Esophagus (tissue), 2 donors: ENCODE measurements around the gene DMAC1. TPM values are rescaled to one million over a fixed set of nuclear protein-coding genes. Genes with fewer than 3 reads are reported as not detected.

Experiments
- H3K27ac ChIP-seq, 2 donors: one replicate each; pipeline ENCODE4 v1.5.1; 2013; ENCODE audit warnings: low read depth in 2 of 2, mild to moderate bottlenecking in 2 of 2, inconsistent platforms in 1 of 2, low read length in 1 of 2, moderate library complexity in 1 of 2
- H3K27me3 ChIP-seq, 2 donors: one replicate each; pipeline ENCODE4 v1.6.1; 2013; ENCODE audit warnings: low read length in 2 of 2, control low read depth in 1 of 2, mild to moderate bottlenecking in 1 of 2; ENCODE audit not compliant: insufficient read depth in 2 of 2, control insufficient read depth in 1 of 2
- H3K36me3 ChIP-seq, 2 donors: one replicate each; pipeline ENCODE4 v1.6.1; 2013; ENCODE audit warnings: low read length in 1 of 2; ENCODE audit not compliant: control insufficient read depth in 2 of 2, insufficient read depth in 2 of 2
- H3K4me1 ChIP-seq, 2 donors: one replicate each; pipeline ENCODE4 v1.6.1; 2013; ENCODE audit warnings: low read length in 1 of 2; ENCODE audit not compliant: control insufficient read depth in 2 of 2, insufficient read depth in 2 of 2
- H3K4me3 ChIP-seq, 2 donors: one replicate each; pipeline ENCODE4 v1.5.1; 2013; ENCODE audit warnings: low read length in 2 of 2, mild to moderate bottlenecking in 2 of 2, low read depth in 1 of 2, moderate library complexity in 1 of 2
- H3K9me3 ChIP-seq, 2 donors: one replicate each; pipeline ENCODE4 v1.6.1; 2013; ENCODE audit warnings: mild to moderate bottlenecking in 2 of 2, low read depth in 1 of 2, low read length in 1 of 2, moderate library complexity in 1 of 2; ENCODE audit not compliant: control insufficient read depth in 2 of 2, insufficient read depth in 1 of 2
- WGBS, 2 donors: extraction: QIAGEN DNeasy Blood & Tissue Kit; methylation state at CpG; one replicate each; pipeline ENCODE4 v1.1.7; 2013; 5-methylcytosine and 5-hydroxymethylcytosine counted together
- polyA plus RNA-seq, 2 donors: library from polyadenylated mRNA; stranded (reverse); fragments of 200-250 nt; gene quantifications; one replicate each; pipeline ENCODE4 v1.2.3, GENCODE V29; 2013
- donor health status: healthy with polysubstance abuse.
- donor health status: Bipolar disorder and iron deficiency.

DMAC1 gene
- polyA plus RNA-seq, 2 donors = 6.9 to 11.7 TPM

GRCh38 chr9:7819984-7820383, 20.4 kb upstream of the DMAC1 start:
- 0 to 41% methylated on average over 1 of the region's 1 CpG for WGBS, 2 donors
- Histone ChIP-seq H3K27ac (no peak overlapping the region), H3K36me3 (no peaks in the 10 kb centered on the region), H3K4me3 (no peak overlapping the region), H3K27me3 (no peaks in the 10 kb centered on the region), H3K4me1 (no peaks in the 10 kb centered on the region), H3K9me3 (no peaks in the 10 kb centered on the region)

GRCh38 chr9:7816021-7816420, 16.4 kb upstream of the DMAC1 start:
- 72 to 75% methylated on average over 2 of the region's 2 CpGs for WGBS, 2 donors
- Histone ChIP-seq H3K27me3 (no peaks in the 10 kb centered on the region), H3K4me1 (no peaks in the 10 kb centered on the region), H3K36me3 (no peaks in the 10 kb centered on the region), H3K27ac (no peak overlapping the region), H3K4me3 (no peak overlapping the region), H3K9me3 (no peaks in the 10 kb centered on the region)

DNA sequence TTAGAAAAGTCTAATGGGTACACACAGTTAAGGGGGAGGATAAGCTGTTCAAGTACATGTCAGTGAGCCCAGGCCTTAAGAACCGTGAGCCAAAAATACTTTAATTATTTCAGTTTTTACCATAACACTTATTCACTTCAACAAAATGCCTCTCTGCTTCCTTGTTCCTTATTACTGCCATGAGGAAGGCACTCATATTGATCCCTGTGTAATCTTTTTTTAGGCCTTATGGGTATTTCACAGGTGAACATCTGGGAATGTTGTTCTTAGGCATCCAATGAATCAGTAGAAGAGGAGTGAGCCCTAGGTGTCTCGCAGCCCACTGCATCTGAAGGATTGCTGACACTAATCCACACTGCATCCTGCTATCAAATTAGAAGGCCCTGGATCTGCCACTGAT, 13.5 kb upstream of the DMAC1 start:
- no peak overlapping the region for H3K4me3 ChIP-seq
- H3K27ac ChIP-seq = no peak overlapping the region
- H3K4me1 ChIP-seq = no peaks in the 10 kb centered on the region
- no peaks in the 10 kb centered on the region for H3K27me3 ChIP-seq
- WGBS, 2 donors = 92 to 94% methylated on average over 2 of the region's 2 CpGs
- no peaks in the 10 kb centered on the region for H3K9me3 ChIP-seq
- no peaks in the 10 kb centered on the region for H3K36me3 ChIP-seq

DNA sequence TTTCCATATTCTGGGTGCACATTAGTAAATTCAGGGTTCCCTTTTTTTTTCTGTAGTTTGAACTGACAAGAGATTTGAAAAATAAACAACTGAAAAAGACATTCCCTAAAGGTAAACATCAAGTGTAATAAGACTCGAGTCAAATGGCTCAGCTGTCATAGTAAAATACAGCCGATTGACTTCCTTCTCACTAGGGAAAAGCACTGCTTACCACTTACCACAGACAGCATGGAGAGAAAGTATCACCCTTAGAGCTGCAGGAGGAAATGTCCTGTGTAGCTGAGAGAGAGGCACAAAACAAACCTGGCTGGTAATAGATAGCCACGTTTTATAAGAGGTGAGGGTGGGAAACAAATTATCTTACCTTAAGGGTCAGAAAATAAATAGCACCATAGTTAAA, 12.1 kb upstream of the DMAC1 start:
- Histone ChIP-seq H3K4me3 (no peak overlapping the region), H3K27me3 (no peaks in the 10 kb centered on the region), H3K9me3 (no peaks in the 10 kb centered on the region), H3K27ac (no peak overlapping the region), H3K4me1 (no peaks in the 10 kb centered on the region), H3K36me3 (no peaks in the 10 kb centered on the region)
- 27 to 35% methylated on average over 3 of the region's 3 CpGs for WGBS, 2 donors

DNA sequence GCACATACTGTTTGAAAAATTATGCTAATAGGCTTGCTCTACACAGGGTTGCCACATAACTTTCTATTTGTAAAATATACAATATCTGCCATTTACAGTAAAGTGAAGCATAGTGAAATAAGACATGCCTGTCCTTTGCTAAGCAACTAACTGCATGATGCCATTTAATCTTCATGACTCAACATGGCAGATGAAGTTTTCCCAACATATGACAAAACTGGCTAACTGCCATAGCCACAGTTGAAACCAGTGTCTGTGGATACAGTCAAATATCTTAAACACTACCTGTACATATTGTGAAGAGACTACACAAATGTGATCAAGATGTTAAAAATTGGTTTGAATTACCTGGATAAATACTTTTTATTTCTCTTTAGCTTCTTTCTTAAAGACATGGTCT, 3.1 kb upstream of the DMAC1 start:
- no peak overlapping the region for H3K27ac ChIP-seq
- H3K9me3 ChIP-seq = no peaks in the 10 kb centered on the region
- H3K27me3 ChIP-seq = no peaks in the 10 kb centered on the region
- H3K4me1 ChIP-seq = no peaks in the 10 kb centered on the region
- no peaks in the 10 kb centered on the region for H3K36me3 ChIP-seq
- H3K4me3 ChIP-seq = no peak overlapping the region

DNA sequence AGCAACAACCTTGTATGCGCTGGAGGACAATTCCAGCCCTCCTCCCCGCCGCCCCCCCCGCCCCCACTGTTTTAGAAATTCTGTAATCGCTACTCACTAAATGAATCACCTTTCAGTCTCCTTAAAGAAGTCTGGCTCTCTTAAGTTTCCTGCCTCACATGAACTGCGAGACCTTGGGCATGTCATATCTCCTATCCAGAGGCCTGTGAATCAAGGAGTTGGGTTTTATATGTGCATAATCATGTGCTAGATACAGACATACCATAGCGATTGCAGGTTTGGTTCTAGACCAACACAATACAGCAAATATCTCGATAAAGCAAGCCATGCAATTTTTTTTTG, 337 bp upstream of the DMAC1 start:
- WGBS, 2 donors = 29 to 57% methylated on average over 4 to 8 of the region's 8 CpGs
- peak overlapping the region in 1 of 2 donors; percentile 97 for H3K4me3 ChIP-seq
- no peaks in the 10 kb centered on the region for H3K27me3 ChIP-seq
- H3K27ac ChIP-seq = no peak overlapping the region
- no peaks in the 10 kb centered on the region for H3K4me1 ChIP-seq
- peaks cover 0 to 3% of the 10 kb centered on the region in 2 donors for H3K36me3 ChIP-seq
- no peaks in the 10 kb centered on the region for H3K9me3 ChIP-seq

DNA sequence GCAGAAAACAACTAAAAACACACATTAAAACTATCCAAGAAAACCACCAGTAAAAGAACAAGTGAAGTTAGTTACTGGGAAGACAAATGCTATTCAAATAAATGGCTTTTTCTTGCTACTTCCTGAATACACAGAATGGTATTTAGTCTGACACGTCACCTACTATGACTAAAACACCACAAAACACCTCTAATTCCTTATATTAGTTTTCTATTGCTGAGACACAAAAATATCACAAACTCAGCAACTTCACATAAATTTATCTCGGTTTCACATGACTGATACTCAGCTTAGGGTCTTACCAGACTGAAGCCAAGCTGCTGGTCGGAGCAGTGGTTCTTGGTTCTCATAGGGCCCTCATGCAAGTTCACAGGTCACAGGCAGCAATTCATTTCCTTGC, 5.4 kb downstream of the DMAC1 start:
- WGBS, 2 donors = 88 to 91% methylated on average over 3 of the region's 3 CpGs
- no peaks in the 10 kb centered on the region for H3K4me1 ChIP-seq
- peaks cover 0 to 6% of the 10 kb centered on the region in 2 donors for H3K36me3 ChIP-seq
- no peak overlapping the region for H3K4me3 ChIP-seq
- H3K27me3 ChIP-seq = no peaks in the 10 kb centered on the region
- no peaks in the 10 kb centered on the region for H3K9me3 ChIP-seq
- H3K27ac ChIP-seq = no peak overlapping the region

GRCh38 chr9:7791394-7791793, 8.2 kb downstream of the DMAC1 start:
- Histone ChIP-seq H3K36me3 (peaks cover 0 to 6% of the 10 kb centered on the region in 2 donors), H3K4me3 (no peak overlapping the region), H3K4me1 (no peaks in the 10 kb centered on the region), H3K9me3 (no peaks in the 10 kb centered on the region), H3K27ac (no peak overlapping the region), H3K27me3 (no peaks in the 10 kb centered on the region)
- WGBS, 2 donors = 58 to 69% methylated on average over 4 of the region's 4 CpGs

GRCh38 chr9:7790819-7791182, 8.8 kb downstream of the DMAC1 start:
- no peaks in the 10 kb centered on the region for H3K9me3 ChIP-seq
- no peaks in the 10 kb centered on the region for H3K27me3 ChIP-seq
- H3K36me3 ChIP-seq = peaks cover 0 to 6% of the 10 kb centered on the region in 2 donors
- no peak overlapping the region for H3K27ac ChIP-seq
- 88 to 90% methylated on average over 6 of the region's 6 CpGs for WGBS, 2 donors
- H3K4me3 ChIP-seq = no peak overlapping the region
- no peaks in the 10 kb centered on the region for H3K4me1 ChIP-seq

DNA sequence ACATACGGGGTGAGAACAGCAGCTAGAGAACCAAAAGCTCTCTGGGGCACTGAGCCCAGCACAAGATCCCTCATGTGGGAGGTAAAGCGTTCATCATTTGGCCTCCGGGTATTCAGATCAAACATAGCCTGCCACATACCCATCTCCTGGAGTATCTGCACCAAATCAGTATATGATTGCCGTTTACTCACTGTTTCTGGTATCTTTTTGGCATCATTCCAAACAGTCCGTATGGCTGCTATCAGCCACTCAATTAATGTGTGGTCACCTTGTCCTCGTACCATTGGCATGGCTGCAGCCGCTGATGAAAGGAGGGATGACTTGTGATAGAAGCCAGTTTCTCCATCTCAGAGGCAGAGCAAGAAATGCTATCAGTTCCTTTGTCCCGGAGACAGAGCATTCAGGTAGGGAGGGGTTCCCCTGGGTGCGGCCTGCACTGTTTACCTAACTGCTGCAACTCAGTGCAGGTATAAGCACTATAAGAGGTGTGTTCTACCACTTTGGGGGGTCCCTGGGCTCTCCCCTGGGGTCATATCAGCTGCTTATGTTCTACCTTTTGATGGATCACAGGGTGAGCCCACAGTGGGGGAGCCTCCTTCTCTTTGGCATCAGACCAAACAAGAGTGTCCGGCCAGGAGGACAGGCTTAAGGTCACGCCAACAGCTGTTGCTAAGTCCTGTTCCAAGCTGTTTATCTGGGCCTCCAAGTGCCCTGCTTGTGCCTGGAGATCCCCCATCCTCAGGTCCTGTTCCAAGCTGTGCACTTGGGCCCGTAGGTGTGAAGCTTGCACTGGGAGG, 9.4 kb downstream of the DMAC1 start:
- Histone ChIP-seq H3K27ac (no peak overlapping the region), H3K4me1 (no peaks in the 10 kb centered on the region), H3K27me3 (no peaks in the 10 kb centered on the region), H3K4me3 (no peak overlapping the region), H3K36me3 (peaks cover 0 to 3% of the 10 kb centered on the region in 2 donors), H3K9me3 (no peaks in the 10 kb centered on the region)
- WGBS, 2 donors = 65 to 72% methylated on average over 12 of the region's 12 CpGs
